Activated CD4-positive, CD25-positive, alpha-beta regulatory T cell treated with anti-CD3 and anti-CD28 coated beads, Interleukin-2, amount 50 U/mL, for 24 hours (primary cell): ENCODE data around the gene TMEM161A.
"Not testable (repeated sequence)": the region's sequence is repeated elsewhere in the genome, so short reads cannot be mapped to it uniquely, and the experiment has no call there.

Source experiments
- ATAC-seq, 2 donors: fragments of 150-1000 bp; cut with Tn5 transposase; one replicate each; pipeline ENCODE4 v1.10.0; 2021; ENCODE audit warnings: mild to moderate bottlenecking in 1 of 2, moderate library complexity in 1 of 2

Gene TMEM161A

GRCh38 chr19:19138109-19138981 is at the start of gene TMEM161A:
TMEM161A (minus strand) TSS chr19:19138478; CDS start chr19:19138428, 50 bp downstream.
- peak; percentile 100 for ATAC-seq

DNA sequence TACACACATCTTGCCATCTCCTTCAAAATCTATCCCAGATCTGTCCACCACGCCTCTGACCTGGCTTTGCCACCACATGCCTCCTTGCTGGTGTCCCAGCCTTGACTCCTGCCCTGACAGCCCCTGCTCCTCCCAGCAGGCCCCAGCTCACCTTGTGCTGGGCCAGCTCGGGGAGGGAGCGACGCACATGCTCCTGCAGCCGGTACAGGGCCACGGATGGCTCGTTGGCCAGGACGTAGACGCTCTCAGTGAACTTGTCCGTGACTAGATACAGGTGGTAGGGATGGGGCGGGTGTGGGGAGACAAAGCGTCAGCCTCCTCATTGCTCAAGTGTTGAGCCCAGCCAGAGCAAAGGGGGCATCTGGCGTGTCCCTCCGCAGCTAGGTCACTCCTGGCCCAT is 48.5 kb upstream of the TMEM161A start:
- ATAC-seq = no peak

DNA sequence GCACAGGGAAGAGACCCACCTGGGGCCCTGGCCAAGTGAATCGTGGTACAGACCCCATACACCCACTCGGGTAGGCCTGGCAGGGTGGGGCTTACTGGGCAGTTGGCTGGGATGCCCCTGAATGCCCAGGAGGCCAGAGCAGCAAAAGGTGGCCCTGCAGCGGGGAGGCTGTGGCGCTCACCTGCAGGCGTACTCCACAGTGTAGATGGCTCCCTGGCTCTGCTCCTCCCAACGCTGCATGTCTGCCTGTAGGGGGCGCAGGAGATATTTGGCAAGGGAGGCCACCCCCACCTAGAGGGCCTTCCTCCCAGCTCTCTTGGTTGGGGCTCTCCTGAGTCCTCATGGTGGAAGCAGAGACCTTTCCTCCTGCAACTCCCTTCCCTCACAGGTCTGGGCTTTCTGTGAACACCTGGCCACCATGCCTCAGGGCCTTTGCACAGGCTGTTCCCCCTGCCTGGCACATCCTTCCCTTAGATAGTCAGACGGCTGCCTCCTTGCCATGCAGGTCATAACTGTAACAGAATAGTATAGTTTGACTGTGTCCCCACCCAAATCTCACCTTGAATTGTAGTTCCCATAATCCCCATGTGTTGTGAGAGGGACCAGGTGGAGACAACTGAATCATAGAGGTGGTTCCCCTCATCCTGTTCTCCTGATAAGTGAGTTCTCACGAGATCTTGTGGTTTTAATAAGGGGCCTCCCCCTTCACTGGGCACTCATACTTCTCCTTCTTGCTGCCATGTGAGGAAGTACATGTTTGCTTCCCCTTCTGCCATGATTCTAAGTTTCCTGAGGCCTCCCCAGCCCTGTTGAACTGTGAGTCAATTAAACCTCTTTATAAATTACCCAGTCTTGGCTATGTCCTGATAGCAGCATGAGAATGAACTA is 47.8 kb upstream of the TMEM161A start:
- peak; percentile 76 to 94 for ATAC-seq

DNA sequence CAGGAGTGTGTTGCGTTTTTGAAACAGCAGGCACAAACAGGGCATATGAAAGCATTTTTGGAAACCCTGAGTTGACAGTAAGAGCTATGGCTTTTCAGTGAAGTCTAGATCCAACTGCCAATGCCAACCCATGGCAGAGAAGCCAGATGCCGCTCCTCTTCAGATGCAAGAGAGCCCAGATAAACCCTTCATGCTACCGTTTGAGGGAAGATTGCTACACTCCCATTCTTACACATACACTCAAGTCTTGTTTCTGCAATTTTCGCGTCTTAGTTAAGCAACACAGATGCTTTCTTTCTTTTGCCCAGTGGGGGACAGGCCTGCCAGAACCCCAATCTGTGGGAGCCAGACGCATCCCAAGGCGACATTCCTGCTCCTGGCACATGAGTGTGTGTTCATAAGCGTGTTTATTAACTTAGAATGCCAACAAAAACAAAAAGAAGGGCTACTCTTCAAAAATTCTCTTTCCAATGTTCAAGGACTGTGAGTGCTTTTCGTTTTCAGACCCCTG is 43.3 kb upstream of the TMEM161A start:
- no peak for ATAC-seq

- ATAC-seq = no peak
Measured at GRCh38 chr19:19179548-19180441, 41.5 kb upstream of the TMEM161A start.

GRCh38 chr19:19176950-19177349 is 38.7 kb upstream of the TMEM161A start:
- ATAC-seq = no peak

- not testable (repeated sequence) for ATAC-seq
Measured at GRCh38 chr19:19173243-19173642, 35.0 kb upstream of the TMEM161A start.

- ATAC-seq = no peak
Measured at GRCh38 chr19:19171821-19172532, 33.7 kb upstream of the TMEM161A start.

DNA sequence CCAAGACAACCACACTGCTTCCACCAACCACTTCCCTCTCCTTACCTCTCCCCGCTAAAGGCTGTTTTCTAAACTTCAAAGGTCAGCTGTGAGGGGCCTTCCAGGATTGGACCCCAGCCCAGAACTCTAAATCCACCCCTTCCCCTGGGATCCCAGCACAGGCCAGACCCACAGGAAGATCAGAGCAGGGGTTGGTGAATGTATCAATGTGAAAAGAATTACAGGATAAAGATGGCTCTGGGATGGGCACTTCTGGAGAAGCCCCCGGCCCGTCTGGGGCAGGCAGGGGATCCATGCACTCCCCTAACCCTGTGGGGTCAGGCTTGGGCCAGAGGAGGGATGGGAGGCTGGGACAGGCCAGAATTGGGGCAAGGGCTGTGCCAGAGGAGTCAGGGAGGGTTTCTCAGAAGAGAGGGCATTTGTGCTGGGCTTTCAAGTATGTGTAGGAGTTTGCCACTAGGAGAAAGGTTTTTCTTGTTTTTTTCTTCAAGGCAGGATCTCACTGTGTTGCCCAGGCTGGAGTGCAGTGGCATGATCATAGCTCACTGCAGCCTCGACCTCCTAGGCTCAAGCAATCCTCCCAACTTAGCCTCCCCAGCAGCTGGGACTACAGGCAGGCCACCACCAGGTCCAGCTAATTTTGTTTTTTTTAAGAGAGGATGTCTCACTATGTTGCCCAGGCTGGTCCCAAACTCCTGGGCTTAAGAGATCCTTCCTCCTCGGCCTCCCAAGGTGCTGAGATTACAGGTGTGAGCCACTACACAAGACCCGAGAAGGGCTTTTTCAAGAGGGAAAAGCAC is 32.8 kb upstream of the TMEM161A start:
- no peak for ATAC-seq

- ATAC-seq = peak; percentile 91 to 92
Measured at GRCh38 chr19:19170053-19170872, 32.0 kb upstream of the TMEM161A start, which contains the start of gene MEF2B. MEF2B (minus strand) TSS chr19:19170263; CDS start chr19:19150735, 19,528 bp downstream.

DNA sequence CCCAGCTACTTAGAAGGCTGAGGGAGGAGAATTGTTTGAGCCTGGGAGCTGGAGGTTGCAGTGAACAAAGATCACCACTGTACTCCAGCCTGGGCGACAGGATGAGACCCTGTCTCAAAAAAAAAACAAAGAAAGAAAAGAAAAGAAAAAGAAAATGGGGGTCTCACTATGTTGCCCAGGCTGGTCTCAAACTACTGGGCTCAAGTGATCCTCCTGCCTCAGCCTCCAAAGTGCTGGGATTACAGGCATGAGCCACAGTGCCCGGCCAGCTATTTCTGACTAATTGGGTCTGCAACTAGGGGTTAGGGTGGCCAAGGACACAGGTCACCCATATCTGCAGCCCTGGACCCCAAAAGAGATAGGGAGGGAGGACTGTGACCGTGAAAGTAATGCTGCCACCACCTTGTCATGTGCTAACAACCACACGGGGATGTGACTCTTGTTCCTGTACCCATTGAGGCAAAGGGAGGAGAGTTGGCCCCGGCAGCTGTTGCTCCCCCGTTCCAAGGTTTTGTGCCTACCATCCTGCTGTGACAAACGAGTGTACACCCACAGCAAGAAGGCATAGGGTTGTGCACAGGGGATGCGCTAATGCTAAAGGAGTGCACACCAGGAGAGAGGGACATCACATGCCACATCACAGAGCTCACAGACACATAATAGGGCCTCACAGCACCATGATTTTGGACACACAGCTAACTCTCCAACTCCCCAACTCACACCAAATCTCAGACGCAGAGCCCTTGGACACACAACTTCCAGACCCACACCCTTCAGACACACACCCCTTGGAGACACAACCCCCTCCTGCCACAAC is 31.2 kb upstream of the TMEM161A start:
- ATAC-seq = no peak

DNA sequence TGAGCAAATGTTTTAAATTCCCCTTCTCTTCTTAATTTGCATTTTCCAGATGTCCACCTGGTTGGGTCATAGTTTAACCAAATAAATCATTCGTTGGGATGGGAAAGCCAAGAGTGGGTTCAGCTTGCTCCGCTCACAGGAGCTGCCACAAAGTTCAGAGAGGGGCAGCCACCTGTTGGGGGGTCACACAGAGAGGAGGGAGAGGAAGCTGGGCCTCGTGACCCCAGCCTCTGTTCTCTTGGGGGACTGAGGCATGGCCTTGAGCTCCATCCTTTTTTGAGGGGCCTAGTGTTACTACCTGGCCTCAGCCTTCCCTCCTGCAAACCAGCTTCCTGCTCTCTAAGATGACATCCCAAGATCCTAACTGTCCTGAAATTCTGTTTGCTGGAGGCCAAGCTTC is 29.3 kb upstream of the TMEM161A start:
- ATAC-seq = no peak

DNA sequence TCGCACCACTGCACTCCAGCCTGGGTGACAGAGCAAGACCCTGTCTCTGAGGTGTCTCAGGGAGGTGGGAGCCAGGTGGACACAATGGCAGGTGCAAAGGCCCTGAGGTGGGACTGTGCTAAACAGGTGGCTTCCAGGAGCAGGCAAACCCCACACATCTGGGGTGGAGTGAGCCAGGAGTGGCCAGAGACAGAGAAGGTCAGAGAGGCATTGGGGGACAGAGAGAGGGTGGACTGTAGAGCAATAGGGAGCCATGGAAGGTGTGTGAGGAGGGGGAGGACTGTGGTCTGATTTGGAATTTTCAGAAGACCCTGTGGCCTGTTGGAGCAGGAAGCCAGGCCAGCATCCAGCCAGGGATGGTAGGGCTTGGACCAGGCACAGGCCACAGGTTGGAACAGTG is 27.1 kb upstream of the TMEM161A start:
- ATAC-seq = no peak

- no peak for ATAC-seq
Measured at GRCh38 chr19:19162495-19162894, 24.2 kb upstream of the TMEM161A start.

GRCh38 chr19:19160461-19161035 is 22.3 kb upstream of the TMEM161A start:
- no peak for ATAC-seq

DNA sequence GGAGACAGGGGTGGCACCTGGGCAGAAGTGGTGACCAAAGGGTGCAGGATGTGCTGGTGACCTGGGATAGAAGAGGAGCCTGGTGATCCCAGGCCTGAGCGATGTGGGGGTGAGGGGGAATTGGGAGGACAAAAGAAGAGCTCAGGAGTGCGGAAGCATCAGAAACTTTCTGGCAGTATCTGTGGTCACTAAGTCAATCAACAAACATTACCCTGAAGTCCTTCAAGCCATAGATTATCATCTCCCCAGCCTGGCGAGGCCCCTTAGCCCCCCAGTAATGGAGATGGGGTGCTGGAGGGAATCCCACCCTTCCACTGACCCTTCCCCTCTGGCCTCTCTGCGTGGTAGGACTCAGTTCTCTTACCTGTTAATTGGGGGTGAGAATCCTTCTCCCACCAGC is 21.3 kb upstream of the TMEM161A start:
- ATAC-seq = no peak

DNA sequence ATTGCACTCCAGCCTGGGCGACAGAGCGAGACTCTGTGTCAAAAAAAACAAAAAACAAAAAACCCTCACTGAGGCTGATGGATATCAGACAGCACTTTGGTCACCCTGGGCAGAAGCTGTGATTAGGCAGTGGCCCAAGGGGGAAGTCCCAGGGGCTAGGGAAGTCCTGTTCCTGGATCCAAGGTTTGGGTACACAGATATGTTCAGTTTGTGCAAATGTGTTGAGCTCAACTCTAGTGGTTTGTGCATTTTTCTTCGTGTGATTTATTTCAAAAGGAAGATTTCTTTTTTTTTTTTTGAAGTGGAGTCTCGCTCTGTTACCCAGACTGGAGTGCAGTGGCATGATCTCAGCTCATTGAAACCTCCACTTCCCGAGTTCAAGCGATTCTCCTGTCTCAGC is 19.5 kb upstream of the TMEM161A start:
- no peak for ATAC-seq

- ATAC-seq = no peak
Measured at GRCh38 chr19:19155495-19156219, 17.4 kb upstream of the TMEM161A start.
